Erythroblast (primary cell): ENCODE measurements around the gene GMDS.

Experiments used
- GATA1 ChIP-seq: IDR thresholded peaks from 2 replicates; pipeline ENCODE4 v1.6.1; 2011; ENCODE audit warnings: low read depth, mild to moderate bottlenecking, control low read depth, low read length, moderate library complexity
- POLR2A ChIP-seq: IDR thresholded peaks from 2 replicates; pipeline ENCODE4 v1.6.1; 2011; ENCODE audit warnings: mild to moderate bottlenecking, low read length

GRCh38 chr6:2188397-2188796, 57.0 kb downstream of the GMDS start:
- TF ChIP-seq POLR2A (no peak), GATA1 (no peak)
